Stimulated activated CD4-positive, alpha-beta T cell treated with anti-CD3 and anti-CD28 coated beads, Interleukin-1b, Interleukin-23, amount 100 ng/mL, for 4 hours (primary cell): ENCODE measurements around the gene PPDPF.

Experiments
- DNase-seq, 2 donors: peaks; one replicate each; pipeline ENCODE4 v3.0.0-alpha.2; 2020; ENCODE audit warnings: low read depth in 2 of 2

The PPDPF gene

DNA sequence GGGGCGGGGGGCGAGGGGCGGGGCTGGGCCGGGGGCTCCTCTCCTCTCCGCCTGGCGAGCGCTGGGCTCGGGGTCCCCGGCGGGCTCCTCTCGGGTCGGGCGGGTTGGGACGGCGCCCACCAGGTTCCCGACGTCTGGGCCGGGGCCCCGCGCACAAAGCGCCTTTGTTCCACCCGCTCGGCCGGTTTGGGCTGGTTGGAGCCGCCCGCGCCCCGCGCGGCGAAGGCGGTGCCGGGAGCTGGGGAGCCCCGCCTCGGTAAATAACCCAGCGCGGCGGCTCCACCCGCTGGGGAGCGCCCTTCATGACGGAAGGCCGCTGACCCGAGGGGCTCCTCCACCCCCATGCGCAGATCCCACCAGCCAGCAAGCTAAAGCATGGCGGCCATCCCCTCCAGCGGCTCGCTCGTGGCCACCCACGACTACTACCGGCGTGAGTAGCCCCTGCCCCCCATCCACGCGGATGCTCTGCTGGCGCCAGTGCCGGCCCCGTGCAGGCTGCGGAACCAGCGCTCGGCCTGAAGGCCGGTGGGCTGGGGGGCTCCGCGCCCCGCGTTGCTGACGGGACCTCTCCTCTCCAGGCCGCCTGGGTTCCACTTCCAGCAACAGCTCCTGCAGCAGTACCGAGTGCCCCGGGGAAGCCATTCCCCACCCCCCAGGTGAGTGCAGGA lies 503 bp downstream of the PPDPF start:
- peak; percentile 52 to 64 for DNase-seq

DNA sequence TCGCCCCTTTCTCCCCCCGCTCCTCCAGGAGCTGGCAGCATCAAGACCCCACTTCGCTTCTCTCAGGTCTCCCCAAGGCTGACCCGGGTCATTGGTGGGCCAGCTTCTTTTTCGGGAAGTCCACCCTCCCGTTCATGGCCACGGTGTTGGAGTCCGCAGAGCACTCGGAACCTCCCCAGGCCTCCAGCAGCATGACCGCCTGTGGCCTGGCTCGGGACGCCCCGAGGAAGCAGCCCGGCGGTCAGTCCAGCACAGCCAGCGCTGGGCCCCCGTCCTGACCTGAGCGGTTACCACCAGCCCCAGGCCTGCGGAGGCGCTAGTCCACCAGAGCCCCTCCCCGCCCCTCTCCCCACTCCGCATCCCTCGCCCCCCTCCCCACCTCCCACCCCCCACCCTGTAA lies 1.0 kb downstream of the PPDPF start:
- DNase-seq, result no peak

DNA sequence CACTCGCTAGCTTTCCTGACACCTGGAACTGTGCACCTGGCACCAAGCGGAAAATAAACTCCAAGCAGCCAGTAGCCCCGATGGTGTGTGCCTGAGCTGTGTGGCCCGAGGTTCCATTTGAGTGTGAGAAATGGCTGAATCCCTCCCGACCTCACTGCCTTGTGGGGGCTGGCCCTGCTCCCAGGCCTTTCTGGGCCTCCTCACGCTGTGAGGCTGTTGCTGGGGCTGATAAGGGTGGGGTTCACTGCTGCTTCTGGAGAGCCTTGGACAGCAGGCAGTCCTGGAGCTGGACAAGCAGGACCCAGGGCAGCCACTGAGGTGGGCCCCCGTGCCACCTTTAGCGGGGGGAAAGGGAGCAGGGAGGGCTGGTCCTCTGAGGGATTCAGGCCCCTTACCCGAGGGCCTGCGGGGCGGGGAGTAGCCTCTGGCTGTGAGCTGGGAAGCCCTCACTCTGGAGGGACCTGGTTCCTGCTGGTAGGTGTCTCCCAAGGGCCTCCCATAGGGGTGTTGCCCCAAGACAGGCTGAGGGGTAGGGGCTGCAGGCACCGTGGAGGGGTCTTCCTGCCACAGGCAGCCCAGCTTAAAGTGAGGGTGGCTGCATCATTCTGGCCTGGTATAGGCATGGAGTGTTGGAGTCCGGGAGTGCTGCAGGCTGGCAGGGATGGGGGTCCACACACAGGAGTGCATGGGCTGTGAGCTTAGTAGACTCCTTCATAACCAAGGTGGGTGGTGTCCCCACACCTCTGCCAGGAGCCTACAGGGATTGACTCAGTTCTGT lies 1.7 kb downstream of the PPDPF start:
- DNase-seq, result no peak

DNA sequence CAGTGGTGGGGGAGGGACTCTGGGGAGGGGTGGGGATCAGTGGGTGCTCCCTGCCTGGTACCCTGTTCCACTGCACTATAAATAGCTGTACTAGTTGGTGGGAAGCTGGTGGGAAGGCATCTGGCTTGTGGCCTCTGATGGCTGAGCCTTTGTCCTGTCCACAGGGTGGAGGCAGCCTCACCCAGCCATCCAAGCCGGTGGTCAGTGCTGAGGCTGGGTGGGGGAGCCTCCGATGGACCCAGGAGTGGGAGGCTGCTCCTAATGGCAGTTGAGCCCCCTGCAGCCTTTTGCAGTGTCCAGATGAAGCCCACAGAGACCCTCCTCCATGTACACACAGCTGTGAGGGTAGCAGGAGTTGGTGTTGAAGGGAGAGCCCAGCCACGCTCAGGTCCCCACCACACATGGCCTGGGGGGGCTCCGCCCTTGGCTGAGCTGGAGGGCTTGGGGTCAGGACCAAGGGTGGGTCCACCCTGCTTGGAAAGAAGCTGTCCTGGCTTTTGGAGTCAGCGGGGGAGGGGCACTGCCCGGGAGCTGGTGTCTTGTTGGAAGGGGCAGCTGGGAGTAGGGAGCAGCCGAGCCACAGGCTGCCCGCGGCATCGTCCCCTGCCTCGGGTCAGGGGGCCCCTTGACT lies 2.5 kb downstream of the PPDPF start:
- no peak for DNase-seq

DNA sequence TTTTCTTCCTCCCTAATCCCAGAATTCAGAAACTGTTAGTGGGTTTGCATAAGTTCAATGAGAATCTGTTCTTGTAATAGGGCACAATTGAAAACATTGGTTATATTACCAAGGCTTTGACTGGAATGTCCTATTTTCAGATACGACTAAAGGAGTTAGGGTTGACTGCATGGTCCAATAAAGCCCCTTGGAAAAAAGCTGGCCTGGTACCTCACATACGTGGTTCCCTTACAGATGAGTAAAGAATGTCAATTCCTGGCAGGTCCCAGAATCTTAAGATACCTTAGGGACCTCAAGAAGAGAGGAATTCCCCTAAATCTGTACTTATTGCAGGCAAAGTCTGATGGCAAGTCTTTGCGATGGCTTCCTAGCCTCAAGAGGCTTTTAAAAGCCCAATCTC lies 4.6 kb downstream of the PPDPF start:
- DNase-seq, result no peak

DNA sequence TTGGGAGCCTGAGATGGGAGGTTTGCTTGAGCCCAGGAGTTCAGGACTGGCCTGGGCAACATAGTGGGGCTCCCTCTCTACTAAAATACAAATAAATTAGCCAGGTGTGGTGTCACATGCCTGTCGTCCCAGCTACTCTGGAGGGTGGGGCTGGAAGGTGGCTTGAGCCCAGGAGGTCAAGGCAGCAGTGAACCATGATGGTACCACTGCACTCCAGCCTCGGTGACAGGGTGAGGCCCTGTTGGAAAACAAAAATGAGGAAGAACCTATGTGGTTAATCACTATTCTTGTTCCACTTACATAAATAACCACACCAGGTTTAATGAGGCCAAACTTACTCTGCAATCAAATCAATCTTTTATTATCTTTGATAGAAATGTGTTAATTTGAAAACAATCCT lies 5.4 kb downstream of the PPDPF start:
- DNase-seq, result no peak

DNA sequence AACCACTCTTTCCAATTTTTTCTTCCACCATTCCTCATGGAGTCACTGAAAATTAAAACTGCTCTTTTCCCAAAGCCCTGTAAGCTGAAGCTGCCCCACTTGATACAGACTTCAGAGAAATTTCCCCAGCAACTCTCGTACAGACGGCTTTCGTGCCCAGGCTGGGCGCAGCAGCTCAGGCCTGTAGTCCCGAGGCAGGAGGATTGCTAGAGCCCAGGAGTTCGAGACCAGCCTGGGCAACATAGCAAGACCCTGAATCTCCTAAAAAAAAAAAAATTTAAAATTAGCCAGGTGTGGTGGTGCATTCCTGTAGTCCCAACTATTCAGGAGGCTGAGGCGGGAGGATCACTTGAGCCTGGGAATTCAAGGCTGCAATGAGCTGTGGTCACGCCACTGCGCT lies 6.6 kb downstream of the PPDPF start:
- no peak for DNase-seq

DNA sequence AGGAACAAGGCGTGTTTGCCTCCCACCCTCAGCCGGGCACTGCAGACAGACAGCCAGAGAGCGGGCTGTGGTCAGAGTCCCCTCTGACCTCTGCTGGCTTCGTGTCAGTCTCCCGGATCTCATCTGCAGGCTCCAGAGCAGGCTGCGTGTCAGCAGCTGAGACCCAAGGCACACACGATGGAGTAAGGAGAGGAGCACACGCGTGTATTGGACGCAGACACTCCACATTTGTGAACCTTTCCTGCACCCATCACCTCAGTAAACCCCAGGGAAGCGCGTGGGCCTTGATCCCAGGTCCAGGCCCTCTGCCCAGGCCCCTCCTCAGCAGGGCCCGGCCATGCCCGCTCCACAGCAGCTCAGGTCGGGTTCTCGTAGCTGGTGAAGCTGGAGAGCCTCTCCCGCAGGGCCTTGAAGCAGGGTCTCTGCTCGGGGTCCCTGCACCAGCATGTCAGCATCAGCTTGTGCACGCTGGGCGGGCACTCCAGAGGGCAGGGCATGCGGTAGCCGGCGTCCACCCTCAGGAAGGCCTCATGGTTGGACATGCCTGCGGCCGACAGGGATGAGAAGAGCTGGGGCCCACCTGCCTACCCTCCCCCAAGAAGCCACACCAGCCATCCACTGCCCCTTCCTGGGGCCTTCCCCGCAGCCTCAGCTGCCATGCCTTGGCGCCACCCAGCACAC lies 8.8 kb downstream of the PPDPF start:
- no peak for DNase-seq

DNA sequence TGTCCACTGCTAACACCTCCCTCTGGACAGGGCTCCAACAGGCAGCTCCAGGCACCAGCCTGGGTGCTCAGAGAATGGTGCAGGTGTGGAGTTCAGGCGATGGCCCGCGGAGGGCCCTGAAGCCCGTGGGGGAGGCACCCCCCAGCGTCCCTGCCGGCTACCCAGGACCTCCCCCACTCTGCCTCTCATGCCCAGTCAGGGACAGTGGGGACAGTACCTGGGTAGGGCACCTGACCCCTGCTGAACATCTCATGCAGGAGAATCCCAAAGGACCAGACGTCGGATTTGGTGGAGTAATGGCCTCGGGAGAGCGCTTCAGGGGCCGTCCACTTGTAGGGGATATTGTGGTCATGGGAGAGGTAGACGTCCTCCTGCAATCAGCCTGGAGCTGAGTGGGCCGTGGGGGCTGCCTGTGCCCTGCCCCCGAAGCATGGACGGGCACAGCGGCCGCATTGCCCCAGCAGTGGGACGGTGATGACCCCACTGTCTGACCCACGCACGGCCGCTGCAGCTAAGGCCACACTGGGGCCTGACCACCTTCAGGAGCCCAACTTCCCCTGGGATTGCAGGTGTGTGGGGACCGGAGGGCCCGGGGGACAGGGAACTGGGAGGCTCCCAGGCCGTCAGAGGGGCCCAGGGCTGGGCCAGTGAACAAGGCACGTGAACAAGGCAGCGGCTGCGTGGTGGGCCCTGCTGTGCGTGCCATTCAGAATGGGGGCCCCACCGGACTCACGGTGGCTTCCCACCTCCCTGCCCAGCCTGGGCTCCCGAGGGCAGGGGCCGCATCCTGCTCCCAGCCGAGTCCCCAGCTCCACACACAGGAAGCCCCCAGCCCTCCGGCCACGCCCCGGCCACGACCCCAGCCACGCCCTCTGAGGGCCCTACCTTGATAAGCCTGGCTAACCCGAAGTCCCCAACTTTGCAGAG lies 9.6 kb downstream of the PPDPF start:
- DNase-seq, result no peak

DNA sequence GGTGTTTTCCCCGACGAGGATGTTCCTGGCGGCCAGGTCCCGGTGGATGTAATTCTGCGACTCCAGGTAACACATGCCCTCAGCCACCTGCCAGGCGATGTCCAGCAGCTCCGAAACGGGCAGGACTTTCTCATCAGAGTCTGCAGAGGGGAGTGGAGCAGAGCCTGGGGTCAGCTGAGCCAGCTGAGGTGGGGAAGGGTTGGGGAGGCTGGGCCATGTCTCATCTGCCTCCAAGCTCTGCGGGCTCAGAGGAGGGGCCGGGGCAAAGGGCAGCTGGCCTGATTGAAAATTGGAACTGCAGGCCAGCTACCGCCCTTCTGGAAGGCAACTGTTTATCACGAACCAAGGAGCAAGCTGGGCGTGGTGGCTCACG lies 10.2 kb downstream of the PPDPF start:
- DNase-seq, result no peak

DNA sequence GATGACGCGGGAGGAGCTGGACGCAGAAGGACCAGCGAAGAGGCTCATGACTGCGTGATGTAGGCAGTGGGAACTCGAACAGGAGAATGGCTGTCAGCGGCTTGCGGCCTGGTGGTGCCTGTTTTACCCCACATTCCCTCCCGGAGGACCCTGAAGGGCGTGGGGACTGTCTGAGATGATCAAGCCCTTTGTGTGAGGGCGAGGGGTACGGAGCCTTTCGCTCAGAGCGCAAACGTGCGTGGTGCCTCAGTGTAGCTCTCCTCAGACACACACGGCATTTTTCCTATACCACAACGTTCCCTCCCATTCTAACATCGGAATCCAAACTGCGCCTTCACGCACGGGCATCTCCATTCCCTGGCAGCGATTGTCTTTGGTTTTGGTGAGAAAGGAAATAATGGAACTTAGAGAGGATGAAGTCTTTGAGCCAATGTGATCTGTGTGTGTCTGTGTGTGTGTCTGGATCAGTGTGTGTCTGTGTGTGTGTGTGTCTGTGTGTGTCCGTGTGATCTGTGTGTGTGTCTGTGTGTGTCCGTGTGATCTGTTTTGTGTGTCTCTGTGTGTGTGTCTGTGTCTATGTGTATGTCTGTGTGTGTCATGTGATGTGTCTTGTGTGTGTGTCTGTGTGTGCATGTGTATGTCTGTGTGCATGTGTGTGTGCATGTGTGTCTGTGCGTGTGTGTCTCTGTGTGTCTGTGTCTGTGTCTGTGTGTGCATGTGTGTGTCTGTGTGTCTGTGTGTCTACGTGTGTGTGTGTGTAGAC lies 11.3 kb downstream of the PPDPF start:
- DNase-seq, result no peak

DNA sequence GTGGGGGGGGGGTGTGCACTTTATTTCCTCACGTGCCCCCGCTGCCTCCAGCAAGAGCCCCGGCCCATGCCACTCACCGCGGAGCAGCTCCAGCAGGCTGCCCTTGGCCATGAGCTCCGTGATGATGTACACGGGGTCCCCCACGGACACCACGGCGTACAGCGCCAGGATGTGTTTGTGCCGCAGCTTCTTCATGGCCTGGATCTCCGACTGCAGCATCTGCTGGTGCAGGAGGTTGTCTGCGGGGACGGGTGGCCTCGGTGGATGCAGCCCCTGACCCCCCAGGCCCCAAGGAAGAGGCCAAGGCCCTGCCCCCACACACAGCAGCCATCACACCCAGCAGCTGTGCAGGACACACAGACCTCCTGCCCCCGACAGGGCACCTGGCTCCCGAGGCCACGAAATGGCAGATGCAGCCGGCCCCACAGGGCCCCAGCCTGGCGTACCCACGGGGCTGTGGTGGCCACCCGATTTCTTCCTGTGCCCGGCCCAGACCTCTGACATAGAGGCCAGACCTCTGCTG lies 11.9 kb downstream of the PPDPF start:
- no peak for DNase-seq

DNA sequence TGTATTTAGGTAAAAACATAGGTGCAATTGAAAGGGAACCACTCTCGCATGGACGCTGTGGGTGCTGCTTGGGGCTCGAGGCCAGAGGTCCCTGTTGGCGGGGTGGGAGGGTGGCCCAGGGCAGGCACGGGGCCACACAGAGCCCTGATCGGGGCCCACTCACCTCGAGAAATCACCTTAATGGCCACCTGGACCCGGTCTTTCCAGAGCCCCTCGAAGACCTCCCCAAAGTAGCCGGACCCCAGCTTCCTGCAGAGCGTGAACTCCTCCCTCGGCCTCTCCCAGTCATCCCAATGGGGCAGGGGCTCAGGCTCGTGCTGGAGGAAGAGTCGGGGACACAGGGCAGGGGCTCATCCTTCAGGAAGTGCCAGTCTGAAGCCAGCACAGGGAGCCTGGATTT lies 12.8 kb downstream of the PPDPF start:
- DNase-seq, result no peak

DNA sequence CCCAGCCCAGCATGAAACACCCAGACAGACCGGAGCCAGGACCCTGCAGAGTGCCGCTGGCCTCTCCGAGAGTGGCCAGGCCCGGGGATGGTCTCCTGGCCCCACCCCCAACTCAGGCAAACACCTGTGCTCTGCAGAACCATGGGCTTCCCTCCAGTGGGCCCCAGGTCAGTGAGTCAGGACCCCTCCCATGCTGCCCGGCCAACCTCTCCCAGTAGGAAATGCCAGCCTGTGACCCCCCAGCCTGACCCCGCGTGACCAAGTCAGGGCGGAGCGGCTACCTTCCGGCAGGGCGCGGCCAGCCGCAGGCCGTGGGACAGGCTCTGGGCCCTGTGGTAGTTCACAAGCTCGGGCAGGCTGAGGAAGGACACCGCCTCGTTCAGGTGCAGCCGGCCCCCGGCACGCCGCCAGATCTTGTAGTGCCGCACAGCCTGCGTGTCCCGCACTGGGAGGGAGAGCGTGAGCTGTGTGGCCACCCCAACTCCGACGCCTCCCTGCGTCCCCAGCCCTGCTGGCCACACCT lies 13.4 kb downstream of the PPDPF start:
- no peak for DNase-seq

DNA sequence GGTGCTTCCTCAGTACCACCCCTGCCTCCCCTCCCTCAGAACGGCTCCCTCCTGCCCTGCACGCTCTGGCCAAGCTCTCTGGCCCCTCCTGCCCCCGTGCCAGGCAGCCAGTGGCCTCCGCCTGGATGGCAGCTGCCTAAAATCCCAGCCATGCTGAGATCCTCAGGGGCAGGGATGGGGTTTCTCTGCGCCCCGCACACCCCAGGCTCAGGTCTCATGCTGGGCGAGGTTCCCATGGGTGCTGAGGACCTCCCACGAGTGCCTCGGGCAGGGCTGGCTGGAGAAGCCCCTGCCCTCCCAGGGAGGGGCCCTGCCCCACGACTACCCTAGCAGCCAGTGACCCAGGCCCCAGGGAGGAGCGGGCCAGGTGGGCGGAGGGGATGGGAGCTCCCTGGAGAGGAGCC lies 13.9 kb downstream of the PPDPF start:
- no peak for DNase-seq

DNA sequence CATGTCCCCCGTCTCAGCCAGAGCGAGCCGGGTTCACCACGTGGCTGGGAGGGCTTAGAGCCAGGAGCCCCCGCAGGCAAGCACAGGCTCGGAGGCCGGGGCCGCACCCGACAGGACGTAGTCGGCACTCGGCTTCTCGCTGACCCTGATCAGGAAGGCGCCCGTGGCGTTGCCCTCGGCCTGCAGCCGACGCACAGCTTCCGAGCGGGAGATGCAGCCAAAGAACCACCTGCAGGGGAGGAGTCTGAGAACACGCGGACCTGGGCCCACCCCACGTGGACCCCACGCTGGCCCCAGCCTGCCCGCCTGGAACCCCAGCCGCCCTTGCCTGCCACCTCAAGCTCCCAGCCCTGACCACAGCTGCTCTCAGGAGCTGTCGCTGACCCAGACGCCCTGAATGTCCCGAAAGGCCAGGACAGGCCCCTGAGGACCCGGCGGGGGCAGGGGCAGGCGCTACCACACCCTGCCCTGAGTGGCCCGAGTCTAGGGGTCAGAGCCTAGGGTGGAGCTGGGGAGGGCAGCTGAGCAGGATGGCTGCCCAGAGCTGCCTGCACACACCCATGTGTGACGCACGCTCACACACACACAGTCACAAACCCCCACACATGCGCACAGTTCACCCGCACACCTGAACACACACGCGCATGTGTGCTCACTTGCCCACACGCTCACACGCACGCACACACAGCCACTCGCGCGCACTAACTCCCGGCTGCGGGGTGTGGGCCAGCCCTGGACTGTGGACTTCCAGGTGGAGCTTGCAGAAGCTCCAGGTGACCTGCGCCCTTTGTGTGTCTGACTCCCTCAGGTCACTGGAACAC lies 14.5 kb downstream of the PPDPF start:
- DNase-seq, result no peak

DNA sequence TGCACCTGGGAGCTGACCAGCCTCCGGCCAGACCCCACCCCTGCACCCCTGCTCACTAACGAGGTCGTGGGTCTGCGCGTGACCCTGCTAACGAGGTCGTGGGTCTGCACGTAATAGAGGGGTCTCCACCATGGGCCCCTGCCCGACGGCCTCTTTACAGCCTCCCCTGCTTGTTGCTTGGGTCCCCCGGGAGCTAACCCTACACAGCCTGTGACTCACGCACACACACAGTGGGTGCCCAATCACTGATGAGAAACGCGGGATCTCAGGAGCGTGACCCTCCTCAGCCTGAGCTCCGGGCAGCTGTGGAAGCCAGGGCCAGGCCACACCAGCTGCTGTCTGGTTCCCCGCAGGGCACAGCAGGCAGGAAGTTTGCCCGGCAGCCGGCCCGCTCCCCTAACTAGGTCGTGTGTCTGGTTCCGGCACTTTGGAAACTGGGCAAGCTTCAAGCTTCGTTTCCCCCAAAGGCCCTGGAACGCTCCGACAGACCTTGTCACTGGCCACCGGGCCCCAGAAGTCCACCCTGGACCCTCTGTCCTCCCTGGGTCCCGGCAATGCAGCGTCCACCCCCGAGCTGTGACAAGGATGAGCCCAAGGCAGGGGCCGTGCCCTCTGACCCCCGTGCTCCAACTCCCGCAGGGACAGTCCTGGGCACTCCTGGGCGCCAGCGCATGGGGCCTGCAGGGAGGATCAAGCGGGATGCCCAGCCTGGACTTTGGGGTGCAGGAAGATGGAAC lies 15.8 kb downstream of the PPDPF start:
- DNase-seq, result no peak

DNA sequence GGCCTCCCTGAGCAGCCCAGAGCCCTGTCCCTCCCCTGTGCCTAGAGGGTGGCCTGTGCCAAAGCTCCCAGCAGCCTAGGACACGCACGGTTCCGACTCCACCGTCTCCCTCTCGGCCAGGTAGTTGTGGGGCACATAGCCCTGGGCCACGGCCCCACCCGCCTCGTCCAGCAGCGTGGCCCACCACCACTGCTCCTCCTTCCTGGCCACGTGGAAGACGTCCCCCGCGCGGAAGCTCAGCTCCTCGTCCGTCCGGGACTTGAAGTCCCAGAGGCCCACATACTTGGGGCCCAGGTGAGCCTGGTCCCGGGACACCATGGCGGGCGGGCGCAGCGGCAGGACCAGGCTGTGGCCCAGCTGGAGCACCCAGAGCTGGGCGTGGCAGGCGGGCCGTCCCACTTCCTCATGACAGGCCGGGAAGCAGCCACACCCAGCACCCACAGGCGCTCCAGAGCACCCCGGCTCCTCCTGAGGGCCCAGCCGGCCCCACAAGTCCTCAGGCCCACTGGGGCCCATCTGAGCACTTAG lies 16.5 kb downstream of the PPDPF start, which contains the start of gene PTK6:
Gene PTK6 (minus strand): TSS at position 380 of the 528 bp plus-strand sequence. CDS start 62 bp downstream, at position 318.
- no peak for DNase-seq
